AG04450 (cell line): ENCODE measurements around the gene PHEX. TPM values are rescaled to one million over a fixed set of nuclear protein-coding genes. Genes with fewer than 3 reads are reported as not detected.

Source experiments
- CTCF ChIA-PET: fragments of 300-600, 350-600 bp; formaldehyde crosslinking; extraction: SDS; loops from one replicate; lab custom pipeline; 2022; ENCODE audit warnings: antibody characterized with exemption, inconsistent platforms; lab: Charles Lee
- POLR2A ChIA-PET: fragments of 350-600 bp; formaldehyde crosslinking; extraction: SDS; loops from one replicate; lab custom pipeline; 2021; ENCODE audit warnings: antibody characterized with exemption, inconsistent platforms; lab: Yijun Ruan, JAX
- DNase-seq: peaks from one replicate; pipeline ENCODE4 v3.0.0-alpha.2; 2011; ENCODE audit warnings: low read depth, low spot score
- H3K27ac ChIP-seq: one replicate; pipeline ENCODE4 v1.5.1; 2012; ENCODE audit warnings: low read depth, low read length, control low read depth
- H3K27me3 ChIP-seq: one replicate; pipeline ENCODE4 v1.6.0; 2012; ENCODE audit warnings: low read length; ENCODE audit not compliant: control insufficient read depth, insufficient read depth
- H3K4me3 ChIP-seq: 2 replicates; pipeline ENCODE4 v1.5.1; 2011; ENCODE audit warnings: mild to moderate bottlenecking, low read depth, low read length, control low read depth
- H3K9me3 ChIP-seq: 2 replicates; pipeline ENCODE4 v1.5.1; 2012; ENCODE audit warnings: low read length; ENCODE audit not compliant: control insufficient read depth, insufficient read depth
- polyA plus RNA-seq: library from polyadenylated mRNA; depleted of rRNA; stranded (reverse); fragments of >200 nt; gene quantifications from 2 replicates; pipeline ENCODE4 v1.2.3, GENCODE V29; 2011
- TF ChIP-seq, protein P1 (sequence below): IDR thresholded peaks from 2 replicates; pipeline ENCODE4 v1.5.1; 2011; ENCODE audit warnings: low read depth, low read length, control low read depth, inconsistent platforms

Gene PHEX
- polyA plus RNA-seq, 1 experiment: 0.40 TPM

DNA sequence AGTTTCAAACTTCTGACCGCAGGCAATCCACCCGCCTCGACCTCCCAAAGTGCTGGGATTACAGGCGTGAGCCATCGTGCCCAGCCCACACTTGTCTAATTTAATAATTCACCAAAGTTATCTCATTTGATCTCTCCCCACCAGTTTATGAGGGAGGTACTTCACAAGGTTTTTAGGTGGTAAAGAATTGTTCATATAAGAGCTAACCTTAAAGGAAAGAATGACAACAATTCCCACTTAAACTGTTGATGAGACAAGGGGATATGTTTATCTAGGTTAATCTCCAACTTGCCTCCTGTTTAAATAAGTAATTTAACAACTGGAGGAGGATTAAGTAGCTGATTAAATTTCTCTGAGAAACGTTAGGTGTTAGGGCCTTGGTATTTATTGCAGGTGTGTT lies 123.0 kb downstream of the PHEX start:
- ChIA-PET CTCF (no interaction called here), POLR2A (no interaction called here)
- TF ChIP-seq, protein P1, sequence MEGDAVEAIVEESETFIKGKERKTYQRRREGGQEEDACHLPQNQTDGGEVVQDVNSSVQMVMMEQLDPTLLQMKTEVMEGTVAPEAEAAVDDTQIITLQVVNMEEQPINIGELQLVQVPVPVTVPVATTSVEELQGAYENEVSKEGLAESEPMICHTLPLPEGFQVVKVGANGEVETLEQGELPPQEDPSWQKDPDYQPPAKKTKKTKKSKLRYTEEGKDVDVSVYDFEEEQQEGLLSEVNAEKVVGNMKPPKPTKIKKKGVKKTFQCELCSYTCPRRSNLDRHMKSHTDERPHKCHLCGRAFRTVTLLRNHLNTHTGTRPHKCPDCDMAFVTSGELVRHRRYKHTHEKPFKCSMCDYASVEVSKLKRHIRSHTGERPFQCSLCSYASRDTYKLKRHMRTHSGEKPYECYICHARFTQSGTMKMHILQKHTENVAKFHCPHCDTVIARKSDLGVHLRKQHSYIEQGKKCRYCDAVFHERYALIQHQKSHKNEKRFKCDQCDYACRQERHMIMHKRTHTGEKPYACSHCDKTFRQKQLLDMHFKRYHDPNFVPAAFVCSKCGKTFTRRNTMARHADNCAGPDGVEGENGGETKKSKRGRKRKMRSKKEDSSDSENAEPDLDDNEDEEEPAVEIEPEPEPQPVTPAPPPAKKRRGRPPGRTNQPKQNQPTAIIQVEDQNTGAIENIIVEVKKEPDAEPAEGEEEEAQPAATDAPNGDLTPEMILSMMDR: no peak
- H3K27ac ChIP-seq: no peak overlapping the region
- H3K27me3 ChIP-seq: no peaks in the 10 kb centered on the region
- no peak for DNase-seq
- no peak overlapping the region for H3K4me3 ChIP-seq
- H3K9me3 ChIP-seq: no peaks in the 10 kb centered on the region

DNA sequence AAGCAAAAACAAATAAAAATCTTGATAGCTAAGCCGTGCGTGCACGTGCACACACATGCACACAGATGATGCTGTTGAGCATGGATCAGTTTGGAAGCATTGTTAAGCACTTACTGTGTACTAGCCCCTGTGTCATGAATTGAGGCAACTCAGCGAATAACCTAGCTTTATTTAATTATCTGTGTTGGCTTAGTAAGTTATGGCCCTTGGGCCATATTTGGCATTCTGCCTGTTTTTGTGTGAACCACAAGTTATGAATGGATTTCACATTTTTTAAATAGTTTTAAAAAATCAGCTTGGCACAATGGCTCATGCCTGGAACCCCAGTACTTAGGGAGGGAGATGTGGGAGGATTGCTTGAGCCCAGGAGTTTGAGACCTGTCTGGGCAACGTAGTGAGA lies 126.9 kb downstream of the PHEX start:
- POLR2A ChIA-PET: no interaction called here
- DNase-seq: no peak
- CTCF ChIA-PET: interaction anchor here (1.2 to 1.6 kb wide), 2 partner anchors 23 to 174 kb away, joined by 5 read pairs; no protein-coding TSS in a partner anchor

DNA sequence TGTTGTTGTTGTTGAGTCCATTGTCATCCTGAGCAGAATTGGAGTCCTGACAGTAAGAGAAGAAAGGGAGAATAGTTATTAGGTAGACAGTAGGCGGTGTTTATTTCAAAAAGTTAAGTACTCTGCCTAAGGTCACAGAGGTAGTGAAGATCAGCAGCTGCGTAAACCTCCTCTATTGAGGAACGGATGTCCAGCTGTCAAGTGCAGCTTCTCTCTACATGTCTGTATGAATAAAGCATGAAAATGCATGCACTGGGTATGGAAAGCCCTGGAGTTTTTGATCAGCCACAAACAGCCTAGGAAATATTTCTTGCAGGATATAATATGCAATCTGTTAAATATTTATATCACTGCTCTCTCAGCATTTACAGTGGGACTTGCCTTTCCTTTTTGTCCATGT lies 131.2 kb downstream of the PHEX start:
- TF ChIP-seq, protein P1: no peak

More for the DNA sequence above, 126.9 kb downstream of the PHEX start:
- Histone ChIP-seq H3K27me3 (no peaks in the 10 kb centered on the region), H3K27ac (no peak overlapping the region), H3K9me3 (no peaks in the 10 kb centered on the region), H3K4me3 (no peak overlapping the region)
- TF ChIP-seq, protein P1: no peak

DNA sequence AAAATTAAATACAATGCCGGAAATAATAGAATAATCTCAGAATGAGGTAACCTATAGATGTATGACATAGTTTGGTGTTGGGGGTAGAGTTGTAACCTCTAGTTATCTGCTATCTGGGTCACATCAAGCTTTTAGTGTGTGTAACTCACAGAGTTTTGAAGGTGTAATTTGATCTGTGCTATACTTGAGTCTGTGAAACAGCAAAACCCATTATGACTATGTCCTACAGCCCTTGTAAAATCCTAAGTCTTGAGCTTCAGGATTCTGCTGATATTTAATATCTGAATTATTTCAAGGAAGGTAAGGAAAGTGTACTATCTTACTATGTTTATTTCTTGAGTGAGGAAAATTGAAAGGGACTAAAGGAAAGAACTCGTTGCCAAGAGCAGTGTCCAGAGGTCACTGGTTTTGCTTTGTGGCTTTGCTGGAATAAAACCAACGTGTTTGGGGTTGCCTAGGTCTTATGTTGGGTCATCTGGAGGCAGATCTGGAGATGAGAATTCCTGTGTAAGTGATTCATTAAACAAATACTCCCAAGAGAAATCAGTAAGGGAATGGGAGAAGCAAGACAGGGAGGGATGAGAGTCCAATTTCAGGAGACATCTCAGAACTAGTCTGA lies 132.8 kb downstream of the PHEX start:
- Histone ChIP-seq H3K27me3 (no peaks in the 10 kb centered on the region), H3K9me3 (no peaks in the 10 kb centered on the region), H3K4me3 (no peak overlapping the region), H3K27ac (no peak overlapping the region)
- DNase-seq: no peak
- CTCF ChIA-PET: interaction anchor here (1.5 kb wide), 1 partner anchor 179 kb away, joined by 5 read pairs; no protein-coding TSS in a partner anchor
- TF ChIP-seq, protein P1: no peak
- POLR2A ChIA-PET: no interaction called here

More for the DNA sequence above, 131.2 kb downstream of the PHEX start:
- no peaks in the 10 kb centered on the region for H3K9me3 ChIP-seq
- POLR2A ChIA-PET: no interaction called here
- no peaks in the 10 kb centered on the region for H3K27me3 ChIP-seq
- H3K27ac ChIP-seq: no peak overlapping the region
- no peak for DNase-seq
- H3K4me3 ChIP-seq: no peak overlapping the region
- CTCF ChIA-PET: no interaction called here

DNA sequence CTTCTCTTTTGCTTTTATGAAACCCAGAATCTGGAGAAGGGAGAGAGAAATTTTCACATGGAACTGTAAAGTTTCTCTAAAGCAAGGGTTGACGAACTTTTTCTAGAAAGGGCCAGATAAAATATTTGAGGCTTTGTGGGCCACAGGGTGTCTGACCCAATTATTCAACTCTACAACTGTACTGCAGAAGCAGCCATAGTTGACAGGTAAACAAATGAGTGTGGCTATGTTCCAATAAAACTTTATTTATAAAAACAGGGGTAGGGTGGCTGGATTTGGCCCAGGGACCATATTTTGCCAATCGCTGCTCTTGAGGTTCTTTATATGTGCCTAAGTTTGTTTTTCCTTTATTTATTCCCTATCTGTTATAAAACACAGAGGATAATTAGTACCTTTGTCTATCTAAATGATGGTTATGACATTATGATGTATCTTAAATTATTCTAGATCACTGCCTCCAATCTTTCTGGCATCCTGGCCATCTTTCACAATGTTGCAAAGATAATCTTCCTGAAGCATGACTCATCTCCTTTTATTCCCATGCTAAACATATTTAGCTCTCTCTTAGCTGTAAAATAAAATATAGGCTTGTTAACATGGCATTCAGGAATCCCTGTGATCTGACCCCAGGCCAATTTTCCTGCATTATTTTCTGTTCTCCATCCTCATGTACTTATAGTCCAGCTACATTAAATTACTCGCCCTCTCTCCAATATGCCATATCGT lies 133.8 kb downstream of the PHEX start:
- ChIA-PET POLR2A (no interaction called here), CTCF (interaction anchor here (1.5 kb wide), 1 partner anchor 180 kb away, joined by 5 read pairs; no protein-coding TSS in a partner anchor)
- TF ChIP-seq, protein P1: no peak

More for the DNA sequence above, 133.8 kb downstream of the PHEX start:
- Histone ChIP-seq H3K4me3 (no peak overlapping the region), H3K27me3 (no peaks in the 10 kb centered on the region), H3K27ac (no peak overlapping the region), H3K9me3 (no peaks in the 10 kb centered on the region)
- DNase-seq: no peak
